ENCODE results near the gene C1QTNF12.

The C1QTNF12 gene

DNA sequence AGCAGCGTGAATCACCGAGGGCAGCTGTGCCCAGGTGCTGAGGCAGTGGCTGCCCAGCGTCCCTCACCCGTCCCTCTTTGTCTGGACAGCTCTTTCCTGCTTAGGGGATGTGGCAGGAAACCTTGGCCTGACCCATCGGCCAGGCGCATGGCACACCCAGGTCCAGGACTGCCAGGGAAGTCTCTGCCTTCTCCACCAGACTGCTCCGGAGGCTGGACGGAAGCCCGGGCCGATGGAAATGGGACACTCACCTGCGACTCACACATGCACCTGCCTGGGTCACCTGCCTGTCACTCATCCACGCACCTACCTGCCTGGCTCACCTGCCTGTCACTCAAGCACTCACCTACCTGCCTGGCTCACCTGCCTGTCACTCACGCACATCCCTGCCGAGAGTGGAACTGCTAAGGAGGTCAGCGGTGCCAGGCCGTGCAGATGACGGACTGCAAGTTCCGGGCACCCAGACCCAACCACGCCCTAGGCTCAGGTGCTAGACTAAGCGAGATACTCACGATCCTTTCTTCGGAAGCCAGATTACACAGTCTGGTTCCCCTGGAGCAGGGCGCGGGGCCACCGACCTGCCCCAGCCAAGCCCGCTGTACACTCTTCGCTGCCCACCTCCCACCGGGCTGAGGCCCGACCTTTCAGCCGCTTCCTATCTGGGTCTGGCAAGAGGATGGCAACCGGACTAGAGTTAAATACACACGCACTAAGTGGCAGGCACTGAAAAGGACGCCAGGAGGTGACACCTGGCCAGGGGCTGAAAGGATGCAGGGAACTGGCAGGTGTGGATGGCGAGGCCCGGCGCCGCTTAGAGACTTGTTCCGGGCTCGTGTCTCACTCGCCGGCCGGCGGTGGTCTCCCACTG lies 26.1 kb upstream of the C1QTNF12 start:
- TF ChIP-seq YY1 (IDR thresholded peaks at IDR 0.05; ENCODE audit: insufficient read depth, insufficient read length) (no peak), ZNF274 (IDR thresholded peaks at IDR 0.05; ENCODE audit: low read depth, low read length) (no peak), SUZ12 (IDR thresholded peaks at IDR 0.05; ENCODE audit: extremely low read depth, insufficient read depth, insufficient read length) (no peak)
- H3K9me3 ChIP-seq (ENCODE audit: insufficient read depth, low read length), result no peaks in the 10 kb centered on the region; the same call in 1 of the 2 replicates
- DNase-seq (ENCODE audit: low read depth, low spot score), result no peak
- H3K9ac ChIP-seq (ENCODE audit: insufficient read length, low read depth), result peak overlapping the region; percentile 95
- peaks cover 48% of the 10 kb centered on the region for H3K36me3 ChIP-seq (ENCODE audit: insufficient read depth, insufficient read length, low read length)
- H3K4me1 ChIP-seq (ENCODE audit: insufficient read depth, insufficient read length), result peaks cover 7% of the 10 kb centered on the region
- no peaks in the 10 kb centered on the region for H3K27me3 ChIP-seq (ENCODE audit: insufficient read depth, insufficient read length)
- peak overlapping the region; percentile 84 for H3K4me3 ChIP-seq (ENCODE audit: insufficient read length, low read depth)

DNA sequence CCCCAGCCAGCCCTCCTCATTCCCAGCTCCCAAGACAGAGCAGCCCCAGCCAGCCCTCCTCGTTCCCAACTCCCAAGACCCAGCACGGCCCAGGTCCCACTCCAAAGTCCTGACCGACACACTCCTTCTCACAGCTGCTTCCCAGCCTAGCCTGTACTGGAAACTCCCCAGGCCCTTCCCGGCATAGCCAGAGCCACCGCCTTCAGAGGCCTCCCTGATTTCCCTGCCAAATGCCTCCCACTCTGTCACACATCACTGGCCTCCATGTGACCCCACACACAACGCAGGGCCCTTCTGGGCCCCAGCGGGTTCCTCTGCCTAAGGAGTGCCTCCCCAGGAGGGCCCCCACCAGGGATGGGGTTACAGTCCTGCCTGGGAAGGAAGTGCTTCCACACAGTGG lies 24.3 kb upstream of the C1QTNF12 start:
- no peak for DNase-seq (ENCODE audit: low read depth, low spot score)

DNA sequence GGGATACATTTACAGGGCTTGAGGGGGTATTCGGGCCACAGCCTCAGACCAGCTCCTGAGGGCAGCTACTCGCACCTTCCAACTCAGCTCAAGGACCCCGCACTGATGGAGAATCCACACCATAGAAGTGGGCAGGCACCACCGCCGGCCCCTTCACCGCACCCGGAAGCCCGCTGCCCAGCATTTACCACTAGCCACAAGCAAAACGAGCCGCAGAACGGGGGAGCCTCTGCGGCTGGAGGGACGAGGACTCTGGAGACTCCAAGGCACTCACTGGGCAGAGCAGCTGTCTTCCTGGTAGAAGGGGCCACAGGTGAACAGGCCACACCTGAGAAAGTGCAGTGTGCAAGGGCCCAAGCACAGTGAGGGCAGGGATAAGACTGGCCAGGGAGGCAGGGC lies 21.8 kb upstream of the C1QTNF12 start:
- Histone ChIP-seq H3K36me3 (ENCODE audit: insufficient read depth, insufficient read length, low read length) (peaks cover 83% of the 10 kb centered on the region), H3K9me3 (ENCODE audit: insufficient read depth, low read length) (no peaks in the 10 kb centered on the region), H3K9ac (ENCODE audit: insufficient read length, low read depth) (no peak overlapping the region), H3K4me3 (ENCODE audit: insufficient read length, low read depth) (no peak overlapping the region), H3K27me3 (ENCODE audit: insufficient read depth, insufficient read length) (no peaks in the 10 kb centered on the region), H3K4me1 (ENCODE audit: insufficient read depth, insufficient read length) (peaks cover 7% of the 10 kb centered on the region)
- no peak for DNase-seq (ENCODE audit: low read depth, low spot score)
- TF ChIP-seq YY1 (IDR thresholded peaks at IDR 0.05; ENCODE audit: insufficient read depth, insufficient read length), result no peak
- no peak for TF ChIP-seq SUZ12 (IDR thresholded peaks at IDR 0.05; ENCODE audit: extremely low read depth, insufficient read depth, insufficient read length)
- TF ChIP-seq ZNF274 (IDR thresholded peaks at IDR 0.05; ENCODE audit: low read depth, low read length), result no peak

More for the DNA sequence above, 24.3 kb upstream of the C1QTNF12 start:
- H3K4me1 ChIP-seq (ENCODE audit: insufficient read depth, insufficient read length), result peaks cover 7% of the 10 kb centered on the region
- H3K36me3 ChIP-seq (ENCODE audit: insufficient read depth, insufficient read length, low read length), result peaks cover 58% of the 10 kb centered on the region
- no peak overlapping the region for H3K4me3 ChIP-seq (ENCODE audit: insufficient read length, low read depth)
- no peak overlapping the region for H3K9ac ChIP-seq (ENCODE audit: insufficient read length, low read depth)
- TF ChIP-seq ZNF274 (IDR thresholded peaks at IDR 0.05; ENCODE audit: low read depth, low read length), result no peak
- no peaks in the 10 kb centered on the region for H3K27me3 ChIP-seq (ENCODE audit: insufficient read depth, insufficient read length)
- H3K9me3 ChIP-seq (ENCODE audit: insufficient read depth, low read length), result no peaks in the 10 kb centered on the region

DNA sequence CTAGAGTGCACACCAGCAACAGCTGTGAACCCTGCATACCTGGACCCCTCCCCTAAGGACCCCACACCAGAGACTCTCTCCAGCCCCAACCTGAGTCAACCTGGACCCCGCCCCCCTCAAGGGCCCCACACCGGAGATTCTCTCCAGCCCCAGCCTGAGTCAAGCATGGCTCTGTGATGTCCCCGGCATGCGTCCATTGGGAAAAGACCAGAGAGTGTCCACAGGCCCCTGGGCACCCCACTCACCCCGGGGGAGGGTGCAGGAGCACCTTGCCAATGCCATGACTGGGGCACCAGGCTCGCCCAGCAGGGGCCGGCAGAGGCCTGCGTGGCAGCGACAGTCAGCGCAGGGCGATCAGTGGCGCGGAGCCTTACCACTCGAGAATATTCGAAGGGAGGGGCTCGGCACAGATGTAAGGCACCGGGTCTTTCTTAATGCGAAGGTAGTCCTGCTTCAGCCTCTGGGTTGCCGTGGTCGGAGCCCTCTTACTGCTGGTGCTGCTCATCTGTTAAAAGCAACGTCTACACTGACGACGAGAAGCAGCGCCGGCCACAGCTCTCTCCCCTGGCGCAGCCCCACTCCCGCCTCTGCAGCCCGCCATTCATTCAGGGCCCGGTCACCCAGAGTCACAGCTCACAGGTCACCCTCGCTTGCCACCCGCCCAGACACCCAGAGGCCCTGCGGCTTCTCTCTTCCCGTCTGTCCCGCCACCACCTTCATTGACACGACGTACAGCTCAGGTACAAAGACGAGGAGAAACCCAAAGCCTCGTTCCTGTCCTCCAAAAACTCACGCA lies 21.2 kb upstream of the C1QTNF12 start:
- no peaks in the 10 kb centered on the region for H3K9me3 ChIP-seq (ENCODE audit: insufficient read depth, low read length)
- no peak overlapping the region for H3K4me3 ChIP-seq (ENCODE audit: insufficient read length, low read depth)
- DNase-seq (ENCODE audit: low read depth, low spot score), result no peak
- H3K27me3 ChIP-seq (ENCODE audit: insufficient read depth, insufficient read length), result no peaks in the 10 kb centered on the region
- peaks cover 5% of the 10 kb centered on the region for H3K4me1 ChIP-seq (ENCODE audit: insufficient read depth, insufficient read length)
- no peak overlapping the region for H3K9ac ChIP-seq (ENCODE audit: insufficient read length, low read depth)
- TF ChIP-seq ZNF274 (IDR thresholded peaks at IDR 0.05; ENCODE audit: low read depth, low read length) (no peak), YY1 (IDR thresholded peaks at IDR 0.05; ENCODE audit: insufficient read depth, insufficient read length) (no peak), SUZ12 (IDR thresholded peaks at IDR 0.05; ENCODE audit: extremely low read depth, insufficient read depth, insufficient read length) (no peak)
- peaks cover 86% of the 10 kb centered on the region for H3K36me3 ChIP-seq (ENCODE audit: insufficient read depth, insufficient read length, low read length)

DNA sequence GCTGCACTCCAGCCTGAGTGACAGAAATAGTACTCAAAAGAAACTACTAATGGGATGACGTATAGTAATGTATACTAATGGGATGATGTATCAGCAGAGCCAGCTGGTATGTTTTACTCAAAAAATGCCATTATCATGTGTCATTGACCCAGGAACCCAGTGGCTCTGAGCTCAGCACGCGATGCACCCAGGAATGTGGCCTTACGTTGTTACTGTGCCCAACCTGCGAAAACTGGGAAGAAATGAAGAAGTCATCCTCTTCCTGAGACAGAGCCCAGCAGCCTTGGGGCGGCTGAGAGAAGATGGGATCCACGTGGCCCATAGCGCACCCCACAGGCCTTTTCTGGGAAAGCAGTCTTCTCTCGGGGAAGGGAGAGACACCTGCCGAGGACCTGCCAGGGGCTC lies 18.3 kb upstream of the C1QTNF12 start:
- peaks cover 89% of the 10 kb centered on the region for H3K36me3 ChIP-seq (ENCODE audit: insufficient read depth, insufficient read length, low read length)
- no peaks in the 10 kb centered on the region for H3K9me3 ChIP-seq (ENCODE audit: insufficient read depth, low read length)
- H3K4me3 ChIP-seq (ENCODE audit: insufficient read length, low read depth), result no peak overlapping the region
- DNase-seq (ENCODE audit: low read depth, low spot score), result no peak
- no peaks in the 10 kb centered on the region for H3K4me1 ChIP-seq (ENCODE audit: insufficient read depth, insufficient read length)
- no peaks in the 10 kb centered on the region for H3K27me3 ChIP-seq (ENCODE audit: insufficient read depth, insufficient read length)
- TF ChIP-seq YY1 (IDR thresholded peaks at IDR 0.05; ENCODE audit: insufficient read depth, insufficient read length), result no peak
- no peak for TF ChIP-seq ZNF274 (IDR thresholded peaks at IDR 0.05; ENCODE audit: low read depth, low read length)
- no peak for TF ChIP-seq SUZ12 (IDR thresholded peaks at IDR 0.05; ENCODE audit: extremely low read depth, insufficient read depth, insufficient read length)
- no peak overlapping the region for H3K9ac ChIP-seq (ENCODE audit: insufficient read length, low read depth)

DNA sequence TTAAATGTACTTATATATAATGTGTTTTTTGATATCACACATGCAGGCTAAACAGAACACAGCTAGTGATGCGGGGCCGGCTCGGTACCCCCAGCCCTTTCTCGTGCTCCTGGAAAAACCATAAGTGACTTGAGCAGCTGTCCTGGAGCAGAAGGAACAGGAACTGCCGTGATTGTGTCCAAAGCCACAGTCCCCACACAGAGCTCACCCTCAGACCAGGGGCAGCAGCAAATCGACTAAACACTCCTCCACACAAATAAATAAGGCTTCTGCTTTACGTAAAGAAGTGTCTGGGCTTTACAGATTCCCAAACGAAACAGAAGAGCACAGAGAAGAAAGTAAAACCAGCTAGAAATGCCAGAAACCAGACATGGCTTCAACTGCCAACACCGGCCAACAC lies 17.5 kb upstream of the C1QTNF12 start:
- no peak for DNase-seq (ENCODE audit: low read depth, low spot score)
- no peak overlapping the region for H3K4me3 ChIP-seq (ENCODE audit: insufficient read length, low read depth)
- H3K4me1 ChIP-seq (ENCODE audit: insufficient read depth, insufficient read length), result peaks cover 3% of the 10 kb centered on the region
- no peak overlapping the region for H3K9ac ChIP-seq (ENCODE audit: insufficient read length, low read depth)
- H3K9me3 ChIP-seq (ENCODE audit: insufficient read depth, low read length), result no peaks in the 10 kb centered on the region
- H3K36me3 ChIP-seq (ENCODE audit: insufficient read depth, insufficient read length, low read length), result peaks cover 89% of the 10 kb centered on the region
- TF ChIP-seq ZNF274 (IDR thresholded peaks at IDR 0.05; ENCODE audit: low read depth, low read length) (no peak), YY1 (IDR thresholded peaks at IDR 0.05; ENCODE audit: insufficient read depth, insufficient read length) (no peak), SUZ12 (IDR thresholded peaks at IDR 0.05; ENCODE audit: extremely low read depth, insufficient read depth, insufficient read length) (no peak)
- H3K27me3 ChIP-seq (ENCODE audit: insufficient read depth, insufficient read length), result no peaks in the 10 kb centered on the region

DNA sequence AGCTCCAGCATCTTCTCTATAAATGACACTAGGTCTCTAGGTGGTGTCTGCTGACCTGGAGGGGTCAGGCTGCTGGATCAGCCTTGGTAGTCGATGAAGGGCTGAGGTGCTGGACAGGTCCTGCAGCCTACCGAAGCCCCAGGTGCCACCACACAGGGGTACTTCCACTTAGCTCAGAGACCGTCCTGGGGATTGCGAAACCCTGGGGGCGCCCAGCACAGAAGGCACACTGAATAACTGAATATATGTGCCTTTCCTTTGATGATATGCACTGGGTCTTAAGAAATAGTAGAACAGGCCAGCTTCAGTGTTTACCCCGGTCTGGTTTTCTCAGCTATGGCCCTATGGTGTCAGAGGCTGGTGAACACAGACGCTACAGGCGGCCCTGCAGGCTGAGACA lies 16.2 kb upstream of the C1QTNF12 start:
- no peak for TF ChIP-seq SUZ12 (IDR thresholded peaks at IDR 0.05; ENCODE audit: extremely low read depth, insufficient read depth, insufficient read length)
- TF ChIP-seq ZNF274 (IDR thresholded peaks at IDR 0.05; ENCODE audit: low read depth, low read length), result no peak
- TF ChIP-seq YY1 (IDR thresholded peaks at IDR 0.05; ENCODE audit: insufficient read depth, insufficient read length), result no peak
- H3K36me3 ChIP-seq (ENCODE audit: insufficient read depth, insufficient read length, low read length), result peaks cover 84% of the 10 kb centered on the region
- H3K4me3 ChIP-seq (ENCODE audit: insufficient read length, low read depth), result no peak overlapping the region
- no peaks in the 10 kb centered on the region for H3K27me3 ChIP-seq (ENCODE audit: insufficient read depth, insufficient read length)
- no peak overlapping the region for H3K9ac ChIP-seq (ENCODE audit: insufficient read length, low read depth)
- no peaks in the 10 kb centered on the region for H3K9me3 ChIP-seq (ENCODE audit: insufficient read depth, low read length)
- DNase-seq (ENCODE audit: low read depth, low spot score), result no peak
- H3K4me1 ChIP-seq (ENCODE audit: insufficient read depth, insufficient read length), result peaks cover 11% of the 10 kb centered on the region
